Neural cell (in vitro differentiated cells): ENCODE results near the gene C10orf90. TPM values are rescaled to one million over a fixed set of nuclear protein-coding genes. Genes with fewer than 3 reads are reported as not detected.

Experiments used
- H2AFZ ChIP-seq: fragments of 200-600, 300-800 bp; sonication (generic), shearing (Covaris generic); 2 replicates; pipeline ENCODE4 v1.6.0; 2014; ENCODE audit warnings: low read depth, mild to moderate bottlenecking, antibody characterized with exemption, low read length, moderate library complexity
- H3F3A ChIP-seq: fragments of 200-600 bp; shearing (Covaris generic); 2 replicates; pipeline ENCODE4 v1.6.1; 2016; ENCODE audit warnings: mild to moderate bottlenecking, moderate library complexity, mixed read lengths, antibody characterized with exemption, low read length; ENCODE audit not compliant: insufficient read depth, poor library complexity, severe bottlenecking
- H3K27ac ChIP-seq: fragments of 200-600, 300-800 bp; sonication (generic), shearing (Covaris generic); 2 replicates; pipeline ENCODE4 v1.5.1; 2014; ENCODE audit warnings: mild to moderate bottlenecking, low read length, moderate library complexity
- H3K27me3 ChIP-seq: fragments of 300-800, 200-600 bp; sonication (generic), shearing (Covaris generic); 2 replicates; pipeline ENCODE4 v1.6.0; 2014; ENCODE audit warnings: mild to moderate bottlenecking, low read depth, low read length, moderate library complexity; ENCODE audit not compliant: insufficient read depth
- H3K36me3 ChIP-seq: fragments of 300-800, 200-600 bp; sonication (generic), shearing (Covaris generic); 2 replicates; pipeline ENCODE4 v1.5.1; 2014; ENCODE audit warnings: mild to moderate bottlenecking, antibody characterized with exemption, low read length, moderate library complexity; ENCODE audit not compliant: insufficient read depth
- H3K4me2 ChIP-seq: fragments of 300-800, 200-600 bp; sonication (generic), shearing (Covaris generic); 2 replicates; pipeline ENCODE4 v1.6.0; 2014; ENCODE audit warnings: mild to moderate bottlenecking, low read length
- H3K4me3 ChIP-seq: fragments of 300-800, 200-600 bp; sonication (generic), shearing (Covaris generic); 2 replicates; pipeline ENCODE4 v1.5.1; 2014; ENCODE audit warnings: mild to moderate bottlenecking, low read length, moderate library complexity
- H3K79me2 ChIP-seq: fragments of 200-600 bp; shearing (Covaris generic); replicated peaks from 2 replicates; pipeline ENCODE4 v1.6.0; 2014; ENCODE audit warnings: mild to moderate bottlenecking, low read length, moderate library complexity; ENCODE audit not compliant: insufficient read depth
- H3K9ac ChIP-seq: fragments of 300-800, 200-600 bp; sonication (generic), shearing (Covaris generic); 2 replicates; pipeline ENCODE4 v1.6.1; 2016; ENCODE audit warnings: mild to moderate bottlenecking, low read length, mixed read lengths
- H3K9me2 ChIP-seq: fragments of 200-600 bp; shearing (Covaris generic); 2 replicates; pipeline ENCODE4 v1.6.1; 2016; ENCODE audit warnings: mild to moderate bottlenecking, low read length, mixed read lengths; ENCODE audit not compliant: insufficient read depth
- H3K9me3 ChIP-seq: fragments of 200-600, 300-800 bp; sonication (generic), shearing (Covaris generic); 2 replicates; pipeline ENCODE4 v1.6.1; 2016; ENCODE audit warnings: mild to moderate bottlenecking, mixed run types, low read length, moderate library complexity, mixed read lengths
- H4K20me1 ChIP-seq: fragments of 200-600 bp; shearing (Covaris generic); 2 replicates; pipeline ENCODE4 v1.6.1; 2016; ENCODE audit warnings: mild to moderate bottlenecking, mixed run types; ENCODE audit not compliant: insufficient read depth
- EP300 ChIP-seq: fragments of 450-650 bp; conservative IDR thresholded peaks from 2 replicates; pipeline ENCODE4 v1.6.1; 2014; ENCODE audit warnings: antibody characterized with exemption, mild to moderate bottlenecking, moderate library complexity; ENCODE audit not compliant: poor library complexity, severe bottlenecking
- EZH2 ChIP-seq: fragments of 200-600, 300-800 bp; shearing (Covaris generic), sonication (generic); IDR thresholded peaks from 2 replicates; pipeline ENCODE4 v1.6.1; 2014; ENCODE audit warnings: antibody characterized with exemption, low read length, borderline replicate concordance, mild to moderate bottlenecking; ENCODE audit not compliant: insufficient read depth, poor library complexity, severe bottlenecking
- MXI1 ChIP-seq: fragments of 450-650 bp; conservative IDR thresholded peaks from 2 replicates; pipeline ENCODE4 v1.6.1; 2014; ENCODE audit warnings: antibody characterized with exemption, mild to moderate bottlenecking; ENCODE audit not compliant: poor library complexity, severe bottlenecking
- POLR2AphosphoS5 ChIP-seq: IDR thresholded peaks from 2 replicates; pipeline ENCODE4 v1.6.1; 2012
- RAD21 ChIP-seq: fragments of 450-650 bp; conservative IDR thresholded peaks from 2 replicates; pipeline ENCODE4 v1.6.1; 2014; ENCODE audit warnings: antibody characterized with exemption, mild to moderate bottlenecking, moderate library complexity
- SMC3 ChIP-seq: fragments of 450-650 bp; conservative IDR thresholded peaks from 2 replicates; pipeline ENCODE4 v1.6.1; 2014; ENCODE audit warnings: antibody characterized with exemption, mild to moderate bottlenecking, moderate library complexity; ENCODE audit not compliant: poor library complexity
- TAF1 ChIP-seq: IDR thresholded peaks from 2 replicates; pipeline ENCODE4 v1.6.1; 2012; ENCODE audit warnings: low read depth
- polyA plus RNA-seq: library from polyadenylated mRNA; depleted of rRNA; stranded (reverse); fragments of >200 nt; gene quantifications from 2 replicates; pipeline ENCODE4 v1.2.3, GENCODE V29; 2014
- TF ChIP-seq, protein P1 (sequence below): fragments of 450-650 bp; IDR thresholded peaks from 2 replicates; pipeline ENCODE4 v1.5.1; 2014; ENCODE audit warnings: antibody characterized with exemption, mild to moderate bottlenecking, moderate library complexity; ENCODE audit not compliant: poor library complexity, severe bottlenecking
- TF ChIP-seq, protein P2 (sequence below): IDR thresholded peaks from 2 replicates; pipeline ENCODE4 v1.6.1; 2012; ENCODE audit warnings: borderline replicate concordance

Gene C10orf90
- polyA plus RNA-seq, 1 donor from 2014 or later: not detected

DNA sequence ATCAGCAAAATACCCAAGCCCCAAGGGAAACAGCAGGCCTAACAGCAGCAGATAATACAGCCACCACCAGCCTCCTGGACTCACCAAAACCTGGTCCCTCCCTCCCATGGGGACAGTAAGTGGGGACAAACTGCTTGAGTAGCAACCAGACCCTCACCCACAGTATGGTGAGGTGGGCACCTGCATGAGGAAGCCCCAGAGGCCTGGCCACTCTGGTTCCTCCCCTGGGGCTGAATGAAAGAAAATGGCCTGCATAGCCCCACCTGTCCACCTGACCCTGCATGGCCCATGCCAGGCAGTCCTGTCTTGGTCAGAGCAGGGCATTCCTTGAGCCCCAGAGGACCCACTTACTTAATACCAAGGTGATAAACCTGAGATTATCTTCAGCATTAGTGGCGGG, 13.0 kb upstream of the C10orf90 start:
- Histone ChIP-seq H4K20me1 (no peaks in the 10 kb centered on the region), H3K9ac (no peak overlapping the region), H3K9me3 (no peaks in the 10 kb centered on the region), H2AFZ (no peak overlapping the region), H3F3A (no peaks in the 10 kb centered on the region), H3K27me3 (no peaks in the 10 kb centered on the region), H3K27ac (no peak overlapping the region), H3K79me2 (no peaks in the 10 kb centered on the region), H3K4me3 (no peak overlapping the region), H3K36me3 (no peaks in the 10 kb centered on the region), H3K4me2 (no peak overlapping the region), H3K9me2 (no peaks in the 10 kb centered on the region)
- TF ChIP-seq POLR2AphosphoS5: no peak
- no peak for TF ChIP-seq SMC3
- no peak for TF ChIP-seq EZH2
- no peak for TF ChIP-seq EP300
- no peak for TF ChIP-seq TAF1
- TF ChIP-seq, protein P1, sequence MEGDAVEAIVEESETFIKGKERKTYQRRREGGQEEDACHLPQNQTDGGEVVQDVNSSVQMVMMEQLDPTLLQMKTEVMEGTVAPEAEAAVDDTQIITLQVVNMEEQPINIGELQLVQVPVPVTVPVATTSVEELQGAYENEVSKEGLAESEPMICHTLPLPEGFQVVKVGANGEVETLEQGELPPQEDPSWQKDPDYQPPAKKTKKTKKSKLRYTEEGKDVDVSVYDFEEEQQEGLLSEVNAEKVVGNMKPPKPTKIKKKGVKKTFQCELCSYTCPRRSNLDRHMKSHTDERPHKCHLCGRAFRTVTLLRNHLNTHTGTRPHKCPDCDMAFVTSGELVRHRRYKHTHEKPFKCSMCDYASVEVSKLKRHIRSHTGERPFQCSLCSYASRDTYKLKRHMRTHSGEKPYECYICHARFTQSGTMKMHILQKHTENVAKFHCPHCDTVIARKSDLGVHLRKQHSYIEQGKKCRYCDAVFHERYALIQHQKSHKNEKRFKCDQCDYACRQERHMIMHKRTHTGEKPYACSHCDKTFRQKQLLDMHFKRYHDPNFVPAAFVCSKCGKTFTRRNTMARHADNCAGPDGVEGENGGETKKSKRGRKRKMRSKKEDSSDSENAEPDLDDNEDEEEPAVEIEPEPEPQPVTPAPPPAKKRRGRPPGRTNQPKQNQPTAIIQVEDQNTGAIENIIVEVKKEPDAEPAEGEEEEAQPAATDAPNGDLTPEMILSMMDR: no peak
- no peak for TF ChIP-seq RAD21
- TF ChIP-seq MXI1: no peak
- TF ChIP-seq, protein P2, sequence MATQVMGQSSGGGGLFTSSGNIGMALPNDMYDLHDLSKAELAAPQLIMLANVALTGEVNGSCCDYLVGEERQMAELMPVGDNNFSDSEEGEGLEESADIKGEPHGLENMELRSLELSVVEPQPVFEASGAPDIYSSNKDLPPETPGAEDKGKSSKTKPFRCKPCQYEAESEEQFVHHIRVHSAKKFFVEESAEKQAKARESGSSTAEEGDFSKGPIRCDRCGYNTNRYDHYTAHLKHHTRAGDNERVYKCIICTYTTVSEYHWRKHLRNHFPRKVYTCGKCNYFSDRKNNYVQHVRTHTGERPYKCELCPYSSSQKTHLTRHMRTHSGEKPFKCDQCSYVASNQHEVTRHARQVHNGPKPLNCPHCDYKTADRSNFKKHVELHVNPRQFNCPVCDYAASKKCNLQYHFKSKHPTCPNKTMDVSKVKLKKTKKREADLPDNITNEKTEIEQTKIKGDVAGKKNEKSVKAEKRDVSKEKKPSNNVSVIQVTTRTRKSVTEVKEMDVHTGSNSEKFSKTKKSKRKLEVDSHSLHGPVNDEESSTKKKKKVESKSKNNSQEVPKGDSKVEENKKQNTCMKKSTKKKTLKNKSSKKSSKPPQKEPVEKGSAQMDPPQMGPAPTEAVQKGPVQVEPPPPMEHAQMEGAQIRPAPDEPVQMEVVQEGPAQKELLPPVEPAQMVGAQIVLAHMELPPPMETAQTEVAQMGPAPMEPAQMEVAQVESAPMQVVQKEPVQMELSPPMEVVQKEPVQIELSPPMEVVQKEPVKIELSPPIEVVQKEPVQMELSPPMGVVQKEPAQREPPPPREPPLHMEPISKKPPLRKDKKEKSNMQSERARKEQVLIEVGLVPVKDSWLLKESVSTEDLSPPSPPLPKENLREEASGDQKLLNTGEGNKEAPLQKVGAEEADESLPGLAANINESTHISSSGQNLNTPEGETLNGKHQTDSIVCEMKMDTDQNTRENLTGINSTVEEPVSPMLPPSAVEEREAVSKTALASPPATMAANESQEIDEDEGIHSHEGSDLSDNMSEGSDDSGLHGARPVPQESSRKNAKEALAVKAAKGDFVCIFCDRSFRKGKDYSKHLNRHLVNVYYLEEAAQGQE: no peak

DNA sequence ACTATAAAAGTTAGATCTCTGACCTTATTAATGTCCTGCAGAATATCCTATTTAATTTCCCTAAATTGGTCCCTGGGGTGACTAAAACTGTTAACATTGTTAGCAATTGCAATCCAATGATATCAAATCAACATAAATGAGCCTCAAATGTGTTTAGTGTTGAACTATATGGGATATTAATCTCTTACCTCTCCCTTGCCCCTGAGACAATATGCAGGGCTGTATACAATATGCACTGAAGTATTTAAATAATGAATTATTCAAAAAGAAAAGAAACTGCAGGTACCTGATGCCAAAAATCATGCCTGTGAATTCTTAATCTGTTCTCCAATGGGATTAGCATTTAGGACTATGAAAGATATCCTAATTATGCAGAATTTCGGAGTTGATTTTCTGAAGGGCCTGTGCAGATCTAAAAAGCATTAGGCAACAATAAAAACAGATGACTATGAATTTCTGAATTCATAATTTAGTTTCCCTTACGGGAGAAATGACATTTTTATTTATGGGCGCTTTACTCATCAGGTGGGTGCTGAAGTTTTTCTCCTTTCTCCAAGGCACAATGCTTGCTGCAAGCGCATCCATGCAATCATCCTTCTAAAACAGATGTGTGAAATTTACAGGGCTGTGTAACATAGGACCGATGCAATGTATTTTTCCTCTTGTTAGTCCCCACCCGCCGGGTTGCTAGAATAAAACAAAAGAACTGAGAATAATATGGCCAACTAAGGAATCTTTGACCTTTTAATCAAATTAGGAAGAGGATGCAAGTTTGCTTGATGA, 5.4 kb upstream of the C10orf90 start:
- Histone ChIP-seq H3K27ac (no peak overlapping the region), H3K4me2 (no peak overlapping the region), H3F3A (no peaks in the 10 kb centered on the region), H3K79me2 (no peaks in the 10 kb centered on the region), H4K20me1 (no peaks in the 10 kb centered on the region), H3K9me2 (no peaks in the 10 kb centered on the region), H2AFZ (no peak overlapping the region), H3K4me3 (no peak overlapping the region), H3K9ac (no peak overlapping the region), H3K36me3 (no peaks in the 10 kb centered on the region), H3K27me3 (no peaks in the 10 kb centered on the region), H3K9me3 (no peaks in the 10 kb centered on the region)
- TF ChIP-seq, protein P2: no peak
- TF ChIP-seq TAF1 (no peak), MXI1 (no peak), POLR2AphosphoS5 (no peak), EZH2 (no peak), SMC3 (no peak)
- TF ChIP-seq, protein P1: no peak
